GM18519 (cell line): Measurements from ENCODE around the gene SLC10A6.

Experiments used
- ATAC-seq: cut with Tn5 transposase; IDR thresholded peaks from one replicate; pipeline ENCODE4 v1.9.1; 2021; ENCODE audit warnings: mild to moderate bottlenecking, moderate library complexity; ENCODE audit not compliant: unreplicated experiment, low FRiP score

SLC10A6 gene

DNA sequence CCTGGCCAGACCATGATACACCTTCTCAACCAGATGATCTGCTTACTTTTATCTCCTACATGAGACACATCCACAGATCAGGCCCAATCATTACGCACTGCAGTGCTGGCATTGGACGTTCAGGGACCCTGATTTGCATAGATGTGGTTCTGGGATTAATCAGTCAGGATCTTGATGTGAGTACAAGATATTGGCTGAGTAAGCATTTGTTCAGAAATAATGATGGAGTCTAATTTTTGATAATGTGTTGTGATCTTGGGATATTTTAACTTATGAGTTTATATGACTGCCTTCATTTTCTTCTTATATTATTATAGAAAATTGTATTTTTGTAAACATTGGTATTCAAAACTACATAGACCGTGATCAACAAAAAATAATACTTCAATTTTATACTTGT, 39.4 kb downstream of the SLC10A6 start:
- no peak for ATAC-seq

DNA sequence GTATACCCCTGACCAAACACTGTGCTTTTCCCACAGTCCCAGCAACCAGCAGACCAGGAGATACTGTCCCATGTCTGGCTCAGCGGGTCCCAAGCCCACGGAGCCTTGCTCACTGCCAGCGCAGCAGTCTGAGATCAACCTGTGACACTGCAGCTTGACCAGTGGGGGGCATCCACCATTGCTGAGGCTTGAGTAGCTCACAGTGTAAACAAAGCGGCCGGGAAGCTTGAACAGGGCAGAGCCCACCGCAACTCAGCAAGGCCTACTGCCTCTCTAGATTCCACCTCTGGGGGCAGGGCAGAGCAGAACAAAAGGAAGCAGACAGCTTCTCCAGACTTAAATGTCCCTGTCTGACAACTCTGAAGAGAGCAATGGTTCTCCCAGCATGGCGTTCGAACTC, 58.1 kb downstream of the SLC10A6 start:
- no peak for ATAC-seq

DNA sequence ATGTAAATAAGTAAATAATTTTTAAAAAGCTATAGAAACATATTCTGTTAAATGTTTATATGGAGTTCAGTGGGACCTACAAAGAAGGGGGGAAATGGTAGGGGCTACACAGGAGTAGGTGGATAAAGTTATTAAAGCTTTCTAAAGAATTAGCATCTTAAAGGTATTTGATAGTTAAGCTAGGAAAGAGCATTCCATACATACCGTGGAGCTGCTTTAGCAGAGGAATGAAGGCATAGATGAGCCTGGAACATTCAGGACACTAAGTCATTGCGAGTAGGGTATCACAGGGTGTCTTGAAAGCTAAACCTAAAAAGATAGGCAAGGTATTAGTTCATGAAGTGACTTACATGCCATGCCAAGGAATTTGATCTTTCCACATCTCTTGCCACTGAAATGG, 60.4 kb downstream of the SLC10A6 start:
- ATAC-seq = no peak

DNA sequence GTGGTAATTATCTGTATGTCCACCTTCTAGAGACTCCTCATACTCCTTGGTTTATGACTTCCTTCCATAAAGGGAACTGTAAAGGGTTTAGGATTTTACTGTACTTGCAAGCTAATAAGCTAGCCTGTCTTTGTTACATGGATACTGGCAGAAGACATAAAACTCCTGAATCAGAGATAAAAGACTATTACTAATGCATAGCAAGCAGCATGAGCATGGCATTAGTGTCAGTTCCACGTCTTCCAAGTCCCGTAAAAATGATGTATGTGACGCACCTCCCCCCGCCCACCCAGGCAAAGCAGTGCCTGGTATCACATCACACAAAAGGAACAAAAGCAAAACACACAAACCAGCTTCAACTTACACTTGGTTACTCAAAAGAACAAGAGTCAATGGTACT, 71.0 kb downstream of the SLC10A6 start:
- ATAC-seq = no peak

DNA sequence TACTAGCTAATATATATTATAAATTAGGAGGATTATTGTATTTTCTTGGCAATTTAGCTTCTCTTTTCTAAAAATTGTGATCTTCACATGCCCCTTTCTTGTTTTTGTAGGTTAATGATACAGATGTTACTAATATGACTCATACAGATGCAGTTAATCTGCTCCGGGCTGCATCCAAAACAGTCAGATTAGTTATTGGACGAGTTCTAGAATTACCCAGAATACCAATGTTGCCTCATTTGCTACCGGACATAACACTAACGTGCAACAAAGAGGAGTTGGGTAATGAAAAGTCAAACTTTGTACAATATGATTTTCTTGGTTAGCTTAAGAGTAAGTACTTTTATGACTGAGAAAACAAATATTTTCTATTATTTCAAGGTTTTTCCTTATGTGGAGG, 74.1 kb downstream of the SLC10A6 start:
- ATAC-seq = no peak
